Liver (tissue), 9 donors: ENCODE data around the gene C9orf50. TPM values are rescaled to one million over a fixed set of nuclear protein-coding genes. Genes with fewer than 3 reads are reported as not detected.

Experiments used
- DNase-seq: peaks from one replicate; pipeline ENCODE4 v3.0.0-alpha.2; 2017; ENCODE audit warnings: low spot score
- H3K27ac ChIP-seq, 2 donors: one replicate each; pipeline ENCODE4 v1.7.0; 2013; ENCODE audit warnings: inconsistent platforms in 2 of 2, low read length in 2 of 2, control low read depth in 1 of 2, low read depth in 1 of 2, mild to moderate bottlenecking in 1 of 2
- H3K27me3 ChIP-seq, 4 donors: one replicate each; pipeline versions ENCODE4 v1.6.1 to v1.7.0; 2013; ENCODE audit warnings: low read length in 3 of 4, inconsistent platforms in 1 of 4, mild to moderate bottlenecking in 1 of 4, moderate library complexity in 1 of 4; ENCODE audit not compliant: control insufficient read depth in 4 of 4, insufficient read depth in 4 of 4
- H3K36me3 ChIP-seq, 4 donors: one replicate each; pipeline versions ENCODE4 v1.6.1 to v1.7.0; 2013; ENCODE audit warnings: low read length in 3 of 4, mild to moderate bottlenecking in 3 of 4, low read depth in 1 of 4, moderate library complexity in 1 of 4; ENCODE audit not compliant: control insufficient read depth in 4 of 4, insufficient read depth in 3 of 4
- H3K4me1 ChIP-seq, 4 donors: one replicate each; pipeline versions ENCODE4 v1.6.1 to v1.7.0; 2013; ENCODE audit warnings: low read length in 3 of 4, mild to moderate bottlenecking in 3 of 4, moderate library complexity in 1 of 4; ENCODE audit not compliant: control insufficient read depth in 4 of 4, insufficient read depth in 4 of 4
- H3K4me3 ChIP-seq, 3 donors: one replicate each; pipeline versions ENCODE4 v1.6.1 to v1.7.0; 2013; ENCODE audit warnings: low read length in 3 of 3, control low read depth in 1 of 3, low read depth in 1 of 3, mild to moderate bottlenecking in 1 of 3
- H3K9ac ChIP-seq, 2 donors: one replicate each; pipeline ENCODE4 v1.7.0; 2013; ENCODE audit warnings: low read length in 2 of 2, mild to moderate bottlenecking in 2 of 2, moderate library complexity in 2 of 2, control low read depth in 1 of 2, low read depth in 1 of 2
- H3K9me3 ChIP-seq, 4 donors: one replicate each; pipeline versions ENCODE4 v1.6.1 to v1.7.0; 2013; ENCODE audit warnings: low read length in 3 of 4; ENCODE audit not compliant: control insufficient read depth in 4 of 4
- ATF3 ChIP-seq: IDR thresholded peaks from 2 replicates; pipeline ENCODE4 v1.6.1; 2016; ENCODE audit warnings: antibody characterized with exemption
- CTCF ChIP-seq: fragments of 150-350 bp; IDR thresholded peaks from 2 replicates; pipeline ENCODE4 v1.5.1; 2017; ENCODE audit warnings: improper control_type of control experiment, low read depth, low read length; ENCODE audit not compliant: missing input control
- EGR1 ChIP-seq, 2 donors: IDR thresholded peaks; 2 replicates each; pipeline ENCODE4 v1.6.1; 2016 to 2018; ENCODE audit warnings: antibody characterized with exemption in 2 of 2, low read depth in 2 of 2
- FOXA1 ChIP-seq: IDR thresholded peaks from 2 replicates; pipeline ENCODE4 v1.6.1; 2016; ENCODE audit warnings: antibody characterized with exemption
- FOXA2 ChIP-seq: IDR thresholded peaks from 2 replicates; pipeline ENCODE4 v1.6.1; 2016; ENCODE audit warnings: antibody characterized with exemption
- GABPA ChIP-seq, 2 donors: IDR thresholded peaks in 1 of 2; conservative IDR thresholded peaks in 1 of 2; 2 replicates each; pipeline ENCODE4 v1.6.1; 2016; ENCODE audit warnings: antibody characterized with exemption in 2 of 2, mild to moderate bottlenecking in 1 of 2, moderate library complexity in 1 of 2
- HNF4A ChIP-seq, 2 donors: conservative IDR thresholded peaks; 2 replicates each; pipeline ENCODE4 v1.6.1; 2016; ENCODE audit warnings: antibody characterized with exemption in 2 of 2, mild to moderate bottlenecking in 2 of 2
- HNF4G ChIP-seq: IDR thresholded peaks from 2 replicates; pipeline ENCODE4 v1.6.1; 2016; ENCODE audit warnings: antibody characterized with exemption
- JUND ChIP-seq, 2 donors: IDR thresholded peaks; 2 replicates each; pipeline ENCODE4 v1.6.1; 2016; ENCODE audit warnings: antibody characterized with exemption in 2 of 2
- MAX ChIP-seq: IDR thresholded peaks from 2 replicates; pipeline ENCODE4 v1.6.1; 2016; ENCODE audit warnings: antibody characterized with exemption
- NR2F2 ChIP-seq: IDR thresholded peaks from 2 replicates; pipeline ENCODE4 v1.6.1; 2016; ENCODE audit warnings: antibody characterized with exemption
- RAD21 ChIP-seq, 2 donors: IDR thresholded peaks; 2 replicates each; pipeline ENCODE4 v1.6.1; 2016; ENCODE audit warnings: antibody characterized with exemption in 2 of 2, mild to moderate bottlenecking in 2 of 2
- REST ChIP-seq: IDR thresholded peaks from 2 replicates; pipeline ENCODE4 v1.6.1; 2016; ENCODE audit warnings: antibody characterized with exemption, mild to moderate bottlenecking
- RXRA ChIP-seq, 2 donors: IDR thresholded peaks; 2 replicates each; pipeline ENCODE4 v1.6.1; 2017 to 2018; ENCODE audit warnings: antibody characterized with exemption in 2 of 2, mild to moderate bottlenecking in 1 of 2
- SP1 ChIP-seq: IDR thresholded peaks from 2 replicates; pipeline ENCODE4 v1.6.1; 2018; ENCODE audit warnings: antibody characterized with exemption, mild to moderate bottlenecking
- TAF1 ChIP-seq: conservative IDR thresholded peaks from 2 replicates; pipeline ENCODE4 v1.6.1; 2016; ENCODE audit warnings: antibody characterized with exemption, mild to moderate bottlenecking
- YY1 ChIP-seq: IDR thresholded peaks from 2 replicates; pipeline ENCODE4 v1.6.1; 2016; ENCODE audit warnings: antibody characterized with exemption, mild to moderate bottlenecking
- ZBTB33 ChIP-seq: IDR thresholded peaks from 2 replicates; pipeline ENCODE4 v1.6.1; 2016; ENCODE audit warnings: antibody characterized with exemption
- WGBS: extraction: QIAGEN DNeasy Blood & Tissue Kit; methylation state at CpG from one replicate; pipeline ENCODE4 v1.1.7; 2013; 5-methylcytosine and 5-hydroxymethylcytosine counted together
- polyA plus RNA-seq, 2 donors: library from polyadenylated mRNA; stranded (reverse) in 1 of 2; unstranded in 1 of 2; fragments of 200-250 nt in 1 of 2; fragments of >200 nt in 1 of 2; fragmentation: Nextera tagmentation in 1 of 2; extraction: Ambion mirVana in 1 of 2; gene quantifications; one replicate each; pipeline versions ENCODE4 v1.2.1 to v1.2.3, GENCODE V29; 2013 to 2015
- total RNA-seq, 2 donors: library from RNA; depleted of rRNA; stranded (reverse); fragments of >200 nt; gene quantifications; one replicate each; pipeline ENCODE4 v1.2.3, GENCODE V29; 2014
- donor health status: healthy.
- donor health status: healthy.
- donor health status: healthy.
- donor health status: healthy.
- donor health status: healthy.

The C9orf50 gene
- total and polyA plus RNA-seq, 4 donors = 0.23 TPM; not detected in 3

GRCh38 chr9:129632460-129632859 is 11.6 kb upstream of the C9orf50 start:
- Histone ChIP-seq H3K27me3 (no peaks in the 10 kb centered on the region), H3K27ac (no peak overlapping the region), H3K36me3 (peaks cover 4 to 46% (median 30%) of the 10 kb centered on the region in 4 donors), H3K4me3 (no peak overlapping the region), H3K9ac (no peak overlapping the region), H3K9me3 (no peaks in the 10 kb centered on the region), H3K4me1 (peaks cover 2 to 32% (median 23%) of the 10 kb centered on the region in 4 donors)
- DNase-seq = no peak
- WGBS = 91% methylated on average over 13 of the region's 13 CpGs
- TF ChIP-seq RAD21 (IDR thresholded peaks at IDR 0.05) = no peak
- TF ChIP-seq NR2F2 = no peak
- TF ChIP-seq ZBTB33 = no peak
- no peak for TF ChIP-seq REST
- TF ChIP-seq MAX = no peak
- TF ChIP-seq ATF3 = no peak
- no peak for TF ChIP-seq EGR1 (IDR thresholded peaks at IDR 0.05; ENCODE audit: low read depth in 2 of 2)
- no peak for TF ChIP-seq YY1
- no peak for TF ChIP-seq FOXA2
- no peak for TF ChIP-seq GABPA (IDR thresholded peaks at IDR 0.05 in 1 of 2, conservative IDR thresholded peaks at IDR 0.05 in 1 of 2)
- no peak for TF ChIP-seq TAF1
- TF ChIP-seq HNF4G = no peak
- no peak for TF ChIP-seq HNF4A (conservative IDR thresholded peaks at IDR 0.05)
- TF ChIP-seq JUND (IDR thresholded peaks at IDR 0.05) = no peak
- no peak for TF ChIP-seq FOXA1
- TF ChIP-seq RXRA (IDR thresholded peaks at IDR 0.05) = no peak
- no peak for TF ChIP-seq CTCF
- no peak for TF ChIP-seq SP1
